Breast epithelium (tissue), 4 donors: ENCODE measurements around the gene F13A1. TPM values are rescaled to one million over a fixed set of nuclear protein-coding genes. Genes with fewer than 3 reads are reported as not detected.

ENCODE experiments used
- DNase-seq, 2 donors: peaks; one replicate each; pipeline ENCODE4 v3.0.0-alpha.2; 2019; ENCODE audit warnings: low spot score in 2 of 2
- H3K27ac ChIP-seq, 2 donors: fragments of 200-600 bp; sonication (generic) in 1 of 2; one replicate each; pipeline ENCODE4 v1.5.1; 2016 to 2019; ENCODE audit warnings: mild to moderate bottlenecking in 1 of 2
- H3K27me3 ChIP-seq, 2 donors: fragments of 200-600 bp; sonication (generic) in 1 of 2; one replicate each; pipeline versions ENCODE4 v1.5.1 to v1.6.0; 2017 to 2019; ENCODE audit warnings: control low read depth in 1 of 2, mild to moderate bottlenecking in 1 of 2
- H3K36me3 ChIP-seq: fragments of 200-600 bp; one replicate; pipeline ENCODE4 v1.5.1; 2019
- H3K4me1 ChIP-seq, 2 donors: fragments of 200-600 bp; sonication (generic); one replicate each; pipeline ENCODE4 v1.5.1; 2016 to 2019; ENCODE audit warnings: control low read depth in 1 of 2
- H3K4me3 ChIP-seq, 3 donors: fragments of 200-600 bp; sonication (generic); 1 replicate in 2 of 3; 2 replicates in 1 of 3; pipeline ENCODE4 v1.5.1; 2016 to 2019; ENCODE audit warnings: mild to moderate bottlenecking in 3 of 3, moderate library complexity in 2 of 3
- H3K9me3 ChIP-seq, 2 donors: fragments of 200-600 bp; sonication (generic) in 1 of 2; one replicate each; pipeline ENCODE4 v1.5.1; 2016 to 2019; ENCODE audit warnings: control low read depth in 1 of 2
- CTCF ChIP-seq, 3 donors: fragments of 450-650 bp; IDR thresholded peaks; one replicate each; pipeline ENCODE4 v1.5.1; 2016 to 2017; ENCODE audit warnings: antibody characterized with exemption in 3 of 3, mild to moderate bottlenecking in 3 of 3, moderate library complexity in 3 of 3
- POLR2A ChIP-seq: fragments of 450-650 bp; IDR thresholded peaks from one replicate; pipeline ENCODE4 v1.6.1; 2016; ENCODE audit warnings: antibody characterized with exemption, mild to moderate bottlenecking, moderate library complexity
- POLR2AphosphoS5 ChIP-seq, 3 donors: sonication (generic); formaldehyde crosslinking; IDR thresholded peaks; one replicate each; pipeline ENCODE4 v1.6.1; 2017; ENCODE audit warnings: antibody characterized with exemption in 3 of 3
- intact Hi-C: fragments of 100-400 bp; cut with DNase I; formaldehyde crosslinking; loops from one replicate; pipeline ENCODE4 v1.15.1; 2023; ENCODE audit warnings: low total_unique reads
- total RNA-seq, 3 donors: library from RNA; depleted of rRNA; stranded (reverse); fragments of >200 nt; gene quantifications; one replicate each; pipeline ENCODE4 v1.1.0, GENCODE V29; 2016

The F13A1 gene
- total RNA-seq, 3 donors from 2014 or later = 45.6 to 357 (median 53.3) TPM

- Histone ChIP-seq H3K27ac (no peak overlapping the region), H3K9me3 (no peaks in the 10 kb centered on the region), H3K27me3 (no peaks in the 10 kb centered on the region), H3K4me1 (no peaks in the 10 kb centered on the region), H3K36me3 (no peaks in the 10 kb centered on the region), H3K4me3 (no peak overlapping the region)
- no peak for DNase-seq
- intact Hi-C loops = no loop called here
- TF ChIP-seq POLR2AphosphoS5 (IDR thresholded peaks at IDR 0.05) (no peak), CTCF (IDR thresholded peaks at IDR 0.05) (no peak), POLR2A (no peak)
Observed at GRCh38 chr6:6235786-6236185, 84.7 kb downstream of the F13A1 start.

- Histone ChIP-seq H3K4me3 (no peak overlapping the region), H3K27me3 (no peaks in the 10 kb centered on the region), H3K4me1 (no peaks in the 10 kb centered on the region), H3K36me3 (no peaks in the 10 kb centered on the region), H3K27ac (no peak overlapping the region), H3K9me3 (no peaks in the 10 kb centered on the region)
- intact Hi-C loops = no loop called here
- DNase-seq = no peak
- TF ChIP-seq POLR2AphosphoS5 (IDR thresholded peaks at IDR 0.05) (no peak), POLR2A (no peak), CTCF (IDR thresholded peaks at IDR 0.05) (no peak)
Observed at GRCh38 chr6:6234963-6235362, 85.5 kb downstream of the F13A1 start.

- H3K27ac ChIP-seq = no peak overlapping the region
- TF ChIP-seq POLR2A (no peak), CTCF (IDR thresholded peaks at IDR 0.05) (no peak), POLR2AphosphoS5 (IDR thresholded peaks at IDR 0.05) (no peak)
- no peak for DNase-seq
- no peaks in the 10 kb centered on the region for H3K9me3 ChIP-seq
- H3K27me3 ChIP-seq = no peaks in the 10 kb centered on the region
- H3K36me3 ChIP-seq = no peaks in the 10 kb centered on the region
- intact Hi-C loops = no loop called here
- H3K4me1 ChIP-seq = no peaks in the 10 kb centered on the region
- no peak overlapping the region for H3K4me3 ChIP-seq
Observed at GRCh38 chr6:6230286-6230685, 90.2 kb downstream of the F13A1 start.

DNA sequence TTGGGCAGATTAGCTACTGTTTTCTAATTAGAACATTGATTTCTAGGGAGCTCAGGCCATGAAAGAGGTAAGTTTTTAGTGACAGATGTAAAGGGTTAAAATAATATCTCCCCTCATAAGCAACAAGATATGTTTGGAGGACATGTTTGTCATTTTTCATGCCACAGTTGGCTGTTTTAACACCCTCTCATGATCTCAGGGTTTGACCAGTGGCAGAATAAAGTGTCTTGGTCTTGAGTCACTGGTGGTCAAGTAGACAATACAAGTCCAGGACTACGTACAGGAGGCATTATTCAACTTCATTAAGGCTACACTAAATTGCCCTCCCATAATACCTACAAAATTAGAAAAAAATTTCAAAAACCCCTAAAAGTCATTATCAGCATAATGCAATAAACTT lies 92.6 kb downstream of the F13A1 start:
- Histone ChIP-seq H3K9me3 (no peaks in the 10 kb centered on the region), H3K27ac (no peak overlapping the region), H3K27me3 (no peaks in the 10 kb centered on the region), H3K4me1 (no peaks in the 10 kb centered on the region), H3K36me3 (no peaks in the 10 kb centered on the region), H3K4me3 (no peak overlapping the region)
- no peak for DNase-seq
- intact Hi-C loops = no loop called here
- TF ChIP-seq CTCF (IDR thresholded peaks at IDR 0.05) = no peak
- TF ChIP-seq POLR2A = no peak
- TF ChIP-seq POLR2AphosphoS5 (IDR thresholded peaks at IDR 0.05) = no peak

DNA sequence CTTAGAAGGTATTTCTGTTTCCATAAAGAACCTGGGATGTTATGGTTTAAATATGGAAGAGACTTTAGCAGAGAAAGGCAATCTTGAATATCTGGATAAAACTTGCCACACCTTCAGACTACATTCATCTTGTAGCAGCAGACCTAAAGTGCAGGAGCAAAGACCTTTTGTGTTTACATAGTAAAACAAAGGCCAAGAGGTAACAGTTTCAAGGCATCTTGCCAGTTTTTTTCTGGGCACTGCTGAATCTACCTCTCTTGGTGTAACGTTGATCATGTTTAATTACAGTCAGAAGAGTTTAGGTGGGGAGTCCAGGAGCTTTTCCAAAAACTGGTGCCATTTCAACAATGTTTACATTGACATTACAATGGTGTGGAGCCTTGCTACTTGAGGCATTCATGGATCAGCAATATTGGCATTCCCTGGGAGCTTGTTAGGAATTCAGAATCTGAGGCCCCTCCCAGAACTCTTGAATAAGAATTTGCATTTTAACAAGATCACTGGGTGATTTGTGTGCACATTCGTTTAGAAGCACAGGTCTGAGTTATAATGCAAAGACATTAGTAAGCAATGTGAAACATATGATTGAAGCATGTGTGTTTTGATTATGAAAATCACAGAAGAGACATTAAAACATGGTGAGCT lies 94.5 kb downstream of the F13A1 start:
- intact Hi-C loops = no loop called here
- Histone ChIP-seq H3K4me1 (no peaks in the 10 kb centered on the region), H3K27ac (no peak overlapping the region), H3K4me3 (no peak overlapping the region), H3K9me3 (no peaks in the 10 kb centered on the region), H3K36me3 (no peaks in the 10 kb centered on the region), H3K27me3 (no peaks in the 10 kb centered on the region)
- TF ChIP-seq POLR2A (no peak), POLR2AphosphoS5 (IDR thresholded peaks at IDR 0.05) (no peak), CTCF (IDR thresholded peaks at IDR 0.05) (no peak)
- no peak for DNase-seq
